HUES6 (cell line): ENCODE measurements around the gene ZNF35.

Experiments used
- H3K27ac ChIP-seq: 2 replicates; pipeline ENCODE4 v1.7.0; 2013; ENCODE audit warnings: low read depth, mild to moderate bottlenecking, low read length, inconsistent platforms
- H3K27me3 ChIP-seq: 2 replicates; pipeline ENCODE4 v1.6.1; 2013; ENCODE audit warnings: low read length; ENCODE audit not compliant: control insufficient read depth, insufficient read depth
- H3K36me3 ChIP-seq: 2 replicates; pipeline ENCODE4 v1.6.1; 2013; ENCODE audit warnings: low read length; ENCODE audit not compliant: control insufficient read depth, insufficient read depth
- H3K4me1 ChIP-seq: 2 replicates; pipeline ENCODE4 v1.6.1; 2013; ENCODE audit warnings: low read length; ENCODE audit not compliant: control insufficient read depth, insufficient read depth
- H3K4me3 ChIP-seq: 2 replicates; pipeline ENCODE4 v1.5.1; 2013; ENCODE audit warnings: low read depth, low read length
- H3K9ac ChIP-seq: one replicate; pipeline ENCODE4 v1.6.1; 2013; ENCODE audit warnings: mild to moderate bottlenecking, low read length
- H3K9me3 ChIP-seq: 2 replicates; pipeline ENCODE4 v1.6.1; 2013; ENCODE audit warnings: low read depth, low read length; ENCODE audit not compliant: control insufficient read depth, insufficient read depth

ZNF35 gene

DNA sequence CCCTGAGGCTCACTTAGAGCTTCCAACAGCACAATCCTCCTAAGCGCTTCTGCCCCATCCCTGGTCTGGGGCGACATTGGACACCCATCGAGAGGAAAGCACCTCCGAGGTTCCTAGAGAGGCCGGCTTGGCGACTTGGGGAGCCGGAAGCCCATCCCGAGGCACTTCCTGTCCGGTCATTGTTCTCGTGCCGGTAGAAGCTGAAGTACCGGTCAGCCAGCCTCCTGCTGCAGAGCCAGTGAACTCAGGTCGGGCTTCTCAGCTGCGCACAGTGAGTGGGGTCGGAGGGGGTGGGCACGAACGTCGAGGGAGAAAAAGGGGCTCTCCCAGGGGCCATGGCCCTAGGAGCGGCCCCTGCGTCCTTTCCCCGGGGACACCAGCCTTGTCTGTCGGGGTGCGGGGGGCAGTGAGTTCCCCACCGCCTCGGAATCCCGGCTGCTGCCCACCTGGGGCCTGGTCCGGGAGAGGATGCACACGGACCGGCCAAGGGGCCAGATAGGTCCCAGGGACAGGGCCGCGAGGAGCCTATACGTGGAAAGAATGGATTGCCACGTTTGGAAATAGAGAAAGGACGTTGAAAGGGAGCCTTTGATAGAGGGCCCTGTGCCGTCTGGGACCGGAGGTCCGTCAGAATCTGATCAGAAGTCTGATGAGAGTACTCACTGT, at the start of gene ZNF35:
Gene ZNF35, plus strand, starts transcription at position 169 of the 666 bp plus-strand sequence. CDS start 2,336 bp downstream, outside the sequence.
- H3K4me3 ChIP-seq, result peak within 1 kb of the TSS; percentile 90
- peaks cover 34% of the 10 kb centered on the region for H3K36me3 ChIP-seq
- H3K27me3 ChIP-seq, result no peaks in the 10 kb centered on the region
- peak within 1 kb of the TSS; percentile 83 for H3K27ac ChIP-seq
- 0 out of 2 replicates have a peak, but pooled peaks cover 3% of the 10 kb centered on the region for H3K4me1 ChIP-seq
- H3K9me3 ChIP-seq, result peaks cover 6% of the 10 kb centered on the region
- H3K9ac ChIP-seq, result peak within 1 kb of the TSS; percentile 93

DNA sequence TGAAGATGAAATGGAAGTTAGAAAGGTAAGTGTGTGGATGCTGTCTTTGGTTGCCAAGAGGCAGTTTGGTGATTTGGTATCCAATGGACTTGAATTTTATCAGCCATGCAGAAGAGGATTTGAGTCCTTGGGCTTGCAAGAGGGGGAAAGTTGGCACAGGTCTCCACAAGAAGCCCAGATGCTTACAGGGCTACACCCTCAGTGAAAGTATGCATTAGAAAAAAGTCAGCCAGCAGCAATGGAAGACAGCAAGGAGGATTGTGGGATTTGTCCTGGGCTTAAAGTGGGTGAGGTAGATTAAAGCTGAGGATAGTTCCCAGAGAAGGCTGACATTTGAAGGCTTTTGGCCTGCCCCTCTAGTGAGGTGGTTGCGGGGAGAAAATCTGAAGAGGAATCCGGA, 46.8 kb upstream of the ZNF35 start:
- H3K27ac ChIP-seq, result no peak overlapping the region
- no peaks in the 10 kb centered on the region for H3K4me1 ChIP-seq
- no peak overlapping the region for H3K9ac ChIP-seq

DNA sequence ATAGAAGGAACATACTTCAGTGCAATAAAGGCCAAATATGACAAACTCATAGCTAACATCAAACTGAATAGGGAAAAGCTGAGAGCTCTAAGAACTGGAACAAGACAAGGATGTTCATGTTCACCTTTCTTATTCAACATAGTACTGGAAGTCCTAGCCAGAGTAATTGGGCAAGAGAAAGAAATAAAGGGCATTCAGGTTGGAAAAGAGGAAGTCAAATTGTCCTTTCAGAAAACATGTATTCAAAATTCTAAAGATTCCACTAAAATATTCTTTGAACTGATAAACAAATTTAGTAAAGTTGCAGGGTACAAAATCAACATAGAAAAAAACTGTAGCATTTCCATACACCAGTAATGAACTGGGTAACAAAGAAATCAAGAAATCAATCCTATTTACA, 35.9 kb upstream of the ZNF35 start:
- no peak overlapping the region for H3K4me3 ChIP-seq
- no peak overlapping the region for H3K9ac ChIP-seq
- no peak overlapping the region for H3K27ac ChIP-seq
- peaks cover 6% of the 10 kb centered on the region; the same call in 1 of the 2 replicates for H3K9me3 ChIP-seq
- H3K4me1 ChIP-seq, result no peaks in the 10 kb centered on the region
- no peaks in the 10 kb centered on the region for H3K27me3 ChIP-seq
- no peaks in the 10 kb centered on the region for H3K36me3 ChIP-seq

More for the DNA sequence above, 46.8 kb upstream of the ZNF35 start:
- Histone ChIP-seq H3K36me3 (peaks cover 17% of the 10 kb centered on the region), H3K4me3 (no peak overlapping the region), H3K27me3 (no peaks in the 10 kb centered on the region), H3K9me3 (peaks cover 30% of the 10 kb centered on the region)

DNA sequence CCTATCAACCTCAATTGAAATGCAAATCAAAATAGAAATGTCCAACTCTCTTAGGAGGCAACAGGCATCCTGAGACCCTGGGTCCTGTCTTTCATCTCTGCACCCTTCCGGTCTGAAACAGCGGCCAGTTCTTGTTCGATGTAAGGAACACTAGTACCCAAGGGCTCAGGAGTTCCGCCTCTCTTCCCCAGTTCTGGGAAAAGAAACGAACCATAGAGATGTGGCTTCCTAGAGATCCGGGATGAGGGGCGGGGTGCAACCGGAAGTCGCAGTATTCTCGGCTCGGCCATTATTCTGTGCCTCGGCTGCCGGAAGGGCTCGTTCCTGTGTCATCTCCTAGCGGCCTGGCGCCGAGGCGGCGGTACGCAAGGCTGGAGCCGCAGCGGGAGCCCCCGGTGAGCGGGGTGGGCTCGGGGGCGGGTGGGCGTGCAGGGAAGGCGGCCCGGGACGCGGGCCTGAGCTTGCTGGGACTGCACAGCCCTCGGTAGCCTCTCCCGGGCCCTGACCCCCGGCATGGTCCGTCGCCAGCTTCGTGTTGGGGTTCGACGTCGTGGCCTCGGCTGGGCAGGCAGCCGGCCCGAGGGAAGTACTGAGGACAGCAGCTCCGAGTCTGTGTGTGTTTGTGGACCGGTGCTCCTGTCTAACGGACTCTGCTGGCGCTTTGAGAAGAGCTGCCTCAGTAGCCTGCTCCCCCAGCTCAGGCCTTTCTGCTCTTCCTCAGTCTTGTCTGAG, 23.6 kb upstream of the ZNF35 start, which contains the start of gene ZNF197:
Gene ZNF197, plus strand, starts transcription at position 288 of the 732 bp plus-strand sequence. CDS start 4,119 bp downstream, outside the sequence.
- peak within 1 kb of the TSS; percentile 85 for H3K9ac ChIP-seq
- H3K27ac ChIP-seq, result peak within 1 kb of the TSS; percentile 12; the same call in 1 of the 2 replicates
- H3K4me3 ChIP-seq, result peak within 1 kb of the TSS; percentile 79
- H3K4me1 ChIP-seq, result no peaks in the 10 kb centered on the region
- H3K36me3 ChIP-seq, result peaks cover 10% of the 10 kb centered on the region; the same call in 1 of the 2 replicates
- H3K9me3 ChIP-seq, result no peaks in the 10 kb centered on the region
- H3K27me3 ChIP-seq, result no peaks in the 10 kb centered on the region

DNA sequence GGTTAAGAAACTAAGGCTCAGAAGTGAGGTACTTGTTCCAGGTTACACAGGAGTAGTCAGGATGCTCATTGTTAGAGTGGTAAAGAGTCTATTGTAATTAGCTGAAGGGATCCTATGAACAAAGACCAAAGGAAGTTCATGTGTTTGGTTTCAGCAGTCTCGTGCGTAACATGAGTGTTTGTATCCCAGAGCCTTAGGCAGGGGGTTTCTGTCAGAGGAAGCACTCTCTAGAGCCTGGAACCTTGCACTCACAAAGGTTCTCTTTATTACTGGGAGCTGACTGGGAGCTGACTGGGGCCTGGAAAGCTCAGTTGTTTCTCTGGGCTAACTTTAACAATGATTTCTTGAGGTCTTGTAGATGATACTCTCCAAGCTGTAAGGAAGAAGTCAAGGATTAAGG, 19.8 kb upstream of the ZNF35 start:
- Histone ChIP-seq H3K36me3 (peaks cover 38% of the 10 kb centered on the region), H3K9ac (no peak overlapping the region), H3K4me1 (no peaks in the 10 kb centered on the region), H3K4me3 (no peak overlapping the region), H3K27me3 (no peaks in the 10 kb centered on the region), H3K9me3 (no peaks in the 10 kb centered on the region), H3K27ac (no peak overlapping the region)

DNA sequence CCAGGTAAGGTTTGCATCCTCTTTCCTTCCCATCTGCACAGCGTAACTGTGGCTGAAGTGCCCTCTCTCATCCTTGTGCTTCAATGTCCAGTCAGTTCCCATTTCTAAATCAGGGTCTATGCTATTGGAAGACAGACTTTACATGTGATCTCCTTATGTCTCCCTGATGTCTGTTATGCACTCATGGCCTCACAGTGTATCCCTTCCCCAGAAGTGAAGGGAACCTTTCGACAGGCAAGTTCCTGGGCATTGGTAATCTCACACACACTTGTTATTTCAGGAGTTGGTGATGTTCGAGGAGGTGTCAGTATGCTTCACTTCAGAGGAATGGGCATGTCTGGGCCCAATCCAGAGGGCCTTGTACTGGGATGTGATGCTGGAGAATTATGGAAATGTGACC, 16.3 kb upstream of the ZNF35 start:
- no peak overlapping the region for H3K9ac ChIP-seq
- no peak overlapping the region for H3K27ac ChIP-seq
- no peaks in the 10 kb centered on the region for H3K4me1 ChIP-seq
- H3K36me3 ChIP-seq, result peaks cover 61% of the 10 kb centered on the region
- H3K4me3 ChIP-seq, result no peak overlapping the region
- no peaks in the 10 kb centered on the region; the same call in 1 of the 2 replicates for H3K9me3 ChIP-seq
- no peaks in the 10 kb centered on the region for H3K27me3 ChIP-seq

DNA sequence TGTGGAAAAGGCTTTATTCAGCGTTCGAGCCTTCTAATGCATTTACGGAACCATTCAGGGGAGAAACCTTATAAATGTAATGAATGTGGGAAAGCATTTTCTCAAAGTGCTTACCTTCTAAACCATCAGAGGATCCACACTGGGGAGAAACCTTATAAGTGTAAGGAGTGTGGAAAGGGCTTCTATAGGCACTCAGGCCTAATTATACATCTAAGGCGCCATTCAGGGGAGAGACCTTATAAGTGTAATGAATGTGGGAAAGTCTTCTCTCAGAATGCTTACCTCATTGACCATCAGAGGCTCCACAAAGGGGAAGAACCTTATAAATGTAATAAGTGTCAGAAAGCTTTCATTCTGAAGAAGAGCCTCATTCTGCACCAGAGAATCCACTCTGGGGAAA, 6.2 kb upstream of the ZNF35 start:
- Histone ChIP-seq H3K4me3 (no peak overlapping the region), H3K4me1 (no peaks in the 10 kb centered on the region), H3K36me3 (peaks cover 59% of the 10 kb centered on the region), H3K9ac (no peak overlapping the region), H3K27me3 (no peaks in the 10 kb centered on the region), H3K27ac (no peak overlapping the region), H3K9me3 (peaks cover 47% of the 10 kb centered on the region)

DNA sequence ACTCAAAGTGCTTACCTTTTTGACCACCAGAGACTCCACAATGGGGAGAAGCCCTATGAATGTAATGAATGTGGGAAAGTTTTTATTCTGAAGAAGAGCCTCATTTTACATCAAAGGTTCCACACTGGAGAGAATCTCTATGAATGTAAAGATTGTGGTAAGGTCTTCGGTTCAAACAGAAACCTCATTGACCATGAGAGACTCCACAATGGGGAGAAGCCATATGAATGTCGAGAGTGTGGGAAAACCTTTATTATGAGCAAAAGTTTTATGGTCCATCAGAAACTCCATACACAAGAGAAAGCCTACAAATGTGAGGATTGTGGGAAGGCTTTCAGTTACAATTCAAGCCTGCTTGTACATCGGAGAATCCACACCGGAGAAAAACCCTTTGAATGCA, 5.5 kb upstream of the ZNF35 start:
- H3K36me3 ChIP-seq, result peaks cover 54% of the 10 kb centered on the region
- peaks cover 47% of the 10 kb centered on the region for H3K9me3 ChIP-seq
- H3K4me3 ChIP-seq, result no peak overlapping the region
- H3K9ac ChIP-seq, result no peak overlapping the region
- no peak overlapping the region for H3K27ac ChIP-seq
- H3K27me3 ChIP-seq, result no peaks in the 10 kb centered on the region
- 0 out of 2 replicates have a peak, but pooled peaks cover under 1% of the 10 kb centered on the region for H3K4me1 ChIP-seq

DNA sequence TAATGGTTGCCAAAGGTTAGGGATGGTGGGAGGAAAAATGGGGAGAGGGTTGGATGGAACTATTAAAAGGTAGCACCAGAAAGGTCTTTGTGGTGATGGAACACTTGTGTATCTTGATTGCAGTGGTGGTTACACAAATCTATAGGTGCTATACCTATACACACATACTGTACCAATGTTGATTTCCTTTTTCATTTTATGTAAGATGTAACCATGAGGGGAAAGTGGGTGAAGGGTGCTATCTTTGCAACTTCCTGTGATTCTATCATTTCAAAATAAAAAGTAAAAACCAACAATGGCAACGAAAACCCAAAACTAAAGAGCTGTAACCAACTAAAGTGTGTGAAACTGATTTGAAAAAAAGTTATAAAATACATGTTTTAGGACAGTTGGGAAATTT, 761 bp upstream of the ZNF35 start:
- Histone ChIP-seq H3K27ac (no peak overlapping the region), H3K9me3 (peaks cover 16% of the 10 kb centered on the region), H3K27me3 (no peaks in the 10 kb centered on the region), H3K9ac (no peak overlapping the region), H3K4me3 (no peak overlapping the region), H3K4me1 (0 out of 2 replicates have a peak, but pooled peaks cover 3% of the 10 kb centered on the region), H3K36me3 (peaks cover 34% of the 10 kb centered on the region)

DNA sequence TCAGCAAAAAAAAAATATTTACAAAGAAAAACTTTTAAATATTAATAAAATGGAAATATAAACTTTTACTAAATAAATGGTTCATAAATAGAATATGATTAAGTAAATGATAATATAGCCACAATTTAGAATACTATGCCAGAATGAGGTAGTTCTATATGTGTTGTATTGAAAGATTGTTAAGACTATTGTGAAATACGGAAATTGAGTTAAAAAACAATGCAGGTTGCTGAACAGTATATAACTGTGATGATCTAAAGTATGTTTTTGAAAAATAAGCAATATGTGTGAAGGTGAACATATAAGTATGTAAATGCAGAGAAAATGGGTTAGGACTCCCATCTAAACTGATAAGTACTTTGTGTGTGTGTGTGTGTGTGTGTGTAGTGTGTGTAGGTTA, 1.2 kb downstream of the ZNF35 start:
- Histone ChIP-seq H3K9me3 (peaks cover 3% of the 10 kb centered on the region; the same call in 1 of the 2 replicates), H3K36me3 (peaks cover 38% of the 10 kb centered on the region), H3K4me1 (0 out of 2 replicates have a peak, but pooled peaks cover 3% of the 10 kb centered on the region), H3K27me3 (no peaks in the 10 kb centered on the region), H3K4me3 (peak overlapping the region; percentile 15; the same call in 1 of the 2 replicates), H3K9ac (no peak overlapping the region), H3K27ac (no peak overlapping the region)

DNA sequence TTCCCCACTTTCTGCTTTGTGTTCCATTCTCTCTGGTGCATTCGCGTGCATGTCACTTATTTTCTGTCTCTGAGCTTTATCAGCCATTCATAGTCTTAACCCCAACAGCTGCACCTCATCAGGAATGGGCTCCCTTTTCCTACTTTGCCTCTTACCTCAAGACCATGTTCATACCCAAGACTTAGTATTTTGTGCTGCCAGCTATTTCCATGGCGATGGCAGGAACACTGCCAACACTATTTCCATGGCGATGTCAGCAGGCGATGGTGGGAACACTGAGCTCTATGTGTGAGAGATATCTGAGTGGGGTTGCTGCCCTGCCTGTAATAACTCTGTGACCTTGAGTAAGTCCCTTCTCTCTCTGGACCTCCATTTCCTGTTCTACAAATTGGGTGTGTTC, 5.5 kb downstream of the ZNF35 start:
- Histone ChIP-seq H3K27ac (no peak overlapping the region), H3K4me3 (no peak overlapping the region), H3K4me1 (no peaks in the 10 kb centered on the region), H3K36me3 (peaks cover 73% of the 10 kb centered on the region), H3K9ac (no peak overlapping the region), H3K27me3 (no peaks in the 10 kb centered on the region), H3K9me3 (no peaks in the 10 kb centered on the region)
